ENCODE data around the gene KIF23.

The KIF23 gene

GRCh38 chr15:69490356-69491037, 76.3 kb downstream of the KIF23 start:
- DNase-seq (ENCODE audit: insufficient read length, low spot score) (no peak), FAIRE-seq (no peak)
- no peak for TF ChIP-seq CTCF (IDR thresholded peaks at IDR 0.05; ENCODE audit: insufficient read depth, missing control alignments)

GRCh38 chr15:69491038-69491505, 76.9 kb downstream of the KIF23 start:
- no peak for TF ChIP-seq CTCF (IDR thresholded peaks at IDR 0.05; ENCODE audit: insufficient read depth, missing control alignments)
- FAIRE-seq (no peak), DNase-seq (ENCODE audit: insufficient read length, low spot score) (no peak)

- TF ChIP-seq CTCF (IDR thresholded peaks at IDR 0.05; ENCODE audit: insufficient read depth, missing control alignments), result no peak
- DNase-seq (ENCODE audit: insufficient read length, low spot score), result no peak
- FAIRE-seq, result no peak
These were observed 79.3 kb downstream of the KIF23 start for GRCh38 chr15:69493406-69493805.

GRCh38 chr15:69496001-69496400, 81.9 kb downstream of the KIF23 start:
- no peak for DNase-seq (ENCODE audit: insufficient read length, low spot score)
- no peak for TF ChIP-seq CTCF (IDR thresholded peaks at IDR 0.05; ENCODE audit: insufficient read depth, missing control alignments)
- no peak for FAIRE-seq

GRCh38 chr15:69497076-69497475, 82.9 kb downstream of the KIF23 start:
- no peak for DNase-seq (ENCODE audit: insufficient read length, low spot score)
- TF ChIP-seq CTCF (IDR thresholded peaks at IDR 0.05; ENCODE audit: insufficient read depth, missing control alignments), result no peak
- FAIRE-seq, result no peak

- FAIRE-seq, result no peak
- DNase-seq (ENCODE audit: insufficient read length, low spot score), result no peak
- TF ChIP-seq CTCF (IDR thresholded peaks at IDR 0.05; ENCODE audit: insufficient read depth, missing control alignments), result no peak
These were observed 83.5 kb downstream of the KIF23 start for GRCh38 chr15:69497667-69498066.

Measured in D721Med (cell line).